Testis (tissue), 3 donors: Measurements from ENCODE around the gene GRB14. TPM values are rescaled to one million over a fixed set of nuclear protein-coding genes. Genes with fewer than 3 reads are reported as not detected.
A peak's percentile ranks its signal among the peaks of the same experiment; 100 is the strongest.

Source experiments
- DNase-seq: peaks from one replicate; pipeline ENCODE4 v3.0.0-alpha.2; 2019
- H3K27ac ChIP-seq, 2 donors: fragments of 200-600 bp; sonication (generic); one replicate each; pipeline ENCODE4 v1.5.1; 2019
- H3K27me3 ChIP-seq: fragments of 200-600 bp; sonication (generic); one replicate; pipeline ENCODE4 v1.5.1; 2019
- H3K36me3 ChIP-seq: fragments of 200-600 bp; sonication (generic); one replicate; pipeline ENCODE4 v1.5.1; 2017; ENCODE audit warnings: low read depth; ENCODE audit errors: missing control alignments
- H3K4me1 ChIP-seq: fragments of 200-600 bp; sonication (generic); one replicate; pipeline ENCODE4 v1.5.1; 2019
- H3K4me3 ChIP-seq, 2 donors: fragments of 200-600 bp; sonication (generic); one replicate each; pipeline ENCODE4 v1.5.1; 2017 to 2019
- H3K9me3 ChIP-seq: fragments of 200-600 bp; sonication (generic); one replicate; pipeline ENCODE4 v1.5.1; 2017
- CTCF ChIP-seq, 3 experiments: fragments of 450-650 bp in 2 of 3; fragments of 200-600 bp in 1 of 3; sonication (generic) in 1 of 3; IDR thresholded peaks; one replicate each; pipeline ENCODE4 v1.5.1; 2016 to 2019; ENCODE audit warnings: antibody characterized with exemption in 3 of 3, mild to moderate bottlenecking in 2 of 3, moderate library complexity in 1 of 3
- POLR2A ChIP-seq: fragments of 450-650 bp; IDR thresholded peaks from one replicate; pipeline ENCODE4 v1.6.1; 2017; ENCODE audit warnings: antibody characterized with exemption, mild to moderate bottlenecking, moderate library complexity
- WGBS, 2 donors: methylation state at CpG; one replicate each; pipeline ENCODE4 v1.1.5; 2018; 5-methylcytosine and 5-hydroxymethylcytosine counted together
- intact Hi-C: fragments of 100-400 bp; cut with DNase I; formaldehyde crosslinking; loops from one replicate; pipeline ENCODE4 v1.15.1; 2023; ENCODE audit warnings: low total_unique reads
- polyA plus RNA-seq: library from polyadenylated mRNA; stranded (reverse); fragments of 350-450 nt; fragmentation: Illumina TruSeq; extraction: RNeasy Lipid Tissue Mini Kit (QIAGEN cat#74804); gene quantifications from one replicate; pipeline ENCODE4 v1.2.3, GENCODE V29; 2014; ENCODE audit warnings: low read depth, low replicate concordance; ENCODE audit not compliant: insufficient read depth
- total RNA-seq, 2 donors: library from RNA; depleted of rRNA; stranded (reverse); fragments of >200 nt; gene quantifications; one replicate each; pipeline ENCODE4 v1.2.3, GENCODE V29; 2016

GRB14 gene
- total and polyA plus RNA-seq, 3 donors from 2014 or later, result 30.6 to 67.3 (median 59.0) TPM

GRCh38 chr2:164605295-164605694, 16.0 kb downstream of the GRB14 start:
- no peak for TF ChIP-seq POLR2A
- no peak for TF ChIP-seq CTCF (IDR thresholded peaks at IDR 0.05)
- H3K36me3 ChIP-seq, result no peaks in the 10 kb centered on the region
- no peaks in the 10 kb centered on the region for H3K9me3 ChIP-seq
- H3K27me3 ChIP-seq, result no peaks in the 10 kb centered on the region
- H3K4me3 ChIP-seq, result no peak overlapping the region
- intact Hi-C loops, result no loop called here
- no peaks in the 10 kb centered on the region for H3K4me1 ChIP-seq
- WGBS, 2 donors, result 63 to 76% methylated on average over 2 of the region's 2 CpGs
- H3K27ac ChIP-seq, result no peak overlapping the region
- DNase-seq, result no peak

GRCh38 chr2:164600763-164601162, 20.5 kb downstream of the GRB14 start:
- intact Hi-C loops, result no loop called here
- Histone ChIP-seq H3K9me3 (no peaks in the 10 kb centered on the region), H3K36me3 (no peaks in the 10 kb centered on the region), H3K27me3 (no peaks in the 10 kb centered on the region), H3K4me1 (peaks cover 20% of the 10 kb centered on the region), H3K4me3 (no peak overlapping the region), H3K27ac (no peak overlapping the region)
- WGBS, 2 donors, result 40 to 61% methylated on average over 1 of the region's 1 CpG
- no peak for DNase-seq
- no peak for TF ChIP-seq CTCF (IDR thresholded peaks at IDR 0.05)
- TF ChIP-seq POLR2A, result no peak

- peak; percentile 82 for DNase-seq
- 65 to 68% methylated on average over 3 of the region's 3 CpGs for WGBS, 2 donors
- H3K4me3 ChIP-seq, result no peak overlapping the region
- peaks cover 21% of the 10 kb centered on the region for H3K4me1 ChIP-seq
- H3K27me3 ChIP-seq, result no peaks in the 10 kb centered on the region
- peak; percentile 60 to 86 (median 75) for TF ChIP-seq CTCF (IDR thresholded peaks at IDR 0.05)
- no peak for TF ChIP-seq POLR2A
- H3K27ac ChIP-seq, result no peak overlapping the region
- no peaks in the 10 kb centered on the region for H3K36me3 ChIP-seq
- intact Hi-C loops, result no loop called here
- no peaks in the 10 kb centered on the region for H3K9me3 ChIP-seq
These were observed 21.2 kb downstream of the GRB14 start for GRCh38 chr2:164599954-164600589.

GRCh38 chr2:164597983-164598382, 23.3 kb downstream of the GRB14 start:
- intact Hi-C loops, result no loop called here
- Histone ChIP-seq H3K9me3 (no peaks in the 10 kb centered on the region), H3K27me3 (no peaks in the 10 kb centered on the region), H3K27ac (no peak overlapping the region), H3K4me1 (peaks cover 21% of the 10 kb centered on the region), H3K36me3 (no peaks in the 10 kb centered on the region), H3K4me3 (no peak overlapping the region)
- no peak for DNase-seq
- 76 to 81% methylated on average over 2 of the region's 2 CpGs for WGBS, 2 donors
- TF ChIP-seq POLR2A (no peak), CTCF (IDR thresholded peaks at IDR 0.05) (no peak)

- Histone ChIP-seq H3K27me3 (no peaks in the 10 kb centered on the region), H3K4me1 (peaks cover 21% of the 10 kb centered on the region), H3K27ac (no peak overlapping the region), H3K36me3 (no peaks in the 10 kb centered on the region), H3K4me3 (no peak overlapping the region), H3K9me3 (no peaks in the 10 kb centered on the region)
- no peak for DNase-seq
- TF ChIP-seq CTCF (IDR thresholded peaks at IDR 0.05) (no peak), POLR2A (no peak)
- WGBS, 2 donors, result 89 to 97% methylated on average over 1 of the region's 1 CpG
- intact Hi-C loops, result no loop called here
These were observed 26.3 kb downstream of the GRB14 start for GRCh38 chr2:164595031-164595430.
